NCI-H2107 treated with DMSO at 0.1 percent for 48 hours (cell line): ENCODE measurements around the gene GADD45G.

Source experiments
- DNase-seq: peaks from one replicate; lab custom pipeline; 2025; ENCODE audit not compliant: unreplicated experiment; lab: John Stamatoyannopoulos, UW

The GADD45G gene, protein sequence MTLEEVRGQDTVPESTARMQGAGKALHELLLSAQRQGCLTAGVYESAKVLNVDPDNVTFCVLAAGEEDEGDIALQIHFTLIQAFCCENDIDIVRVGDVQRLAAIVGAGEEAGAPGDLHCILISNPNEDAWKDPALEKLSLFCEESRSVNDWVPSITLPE

DNA sequence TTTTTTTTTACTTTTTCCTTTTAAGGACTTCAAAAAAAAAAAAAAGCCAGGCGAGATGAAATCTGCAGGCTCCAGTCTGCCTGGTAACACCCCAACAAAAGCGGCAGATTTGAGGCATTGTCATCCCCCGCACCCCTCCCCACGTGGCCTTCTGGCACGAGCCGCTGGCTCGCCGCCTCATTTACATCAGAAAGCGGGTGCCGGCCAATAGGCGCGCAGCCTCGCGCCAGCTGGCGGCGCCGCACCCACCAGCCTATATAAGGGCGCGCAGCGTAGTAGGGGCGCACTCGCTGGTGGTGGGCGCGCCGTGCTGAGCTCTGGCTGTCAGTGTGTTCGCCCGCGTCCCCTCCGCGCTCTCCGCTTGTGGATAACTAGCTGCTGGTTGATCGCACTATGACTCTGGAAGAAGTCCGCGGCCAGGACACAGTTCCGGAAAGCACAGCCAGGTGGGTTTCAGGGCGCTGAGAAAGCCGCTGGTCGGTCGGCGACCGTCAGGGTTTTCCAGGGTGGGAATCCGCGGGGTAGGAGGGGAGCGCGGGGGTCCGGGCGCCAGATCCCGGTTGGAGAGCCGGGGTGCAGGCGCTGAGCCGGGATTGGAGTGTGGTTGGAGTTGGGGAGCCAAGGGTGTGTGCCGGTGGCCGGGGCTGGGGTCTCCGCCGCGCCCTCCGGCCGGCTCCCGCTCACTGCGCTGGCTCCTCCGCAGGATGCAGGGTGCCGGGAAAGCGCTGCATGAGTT is at the start of gene GADD45G:
GADD45G (plus strand) TSS at position 284 of the 736 bp plus-strand sequence; CDS start at position 394, 110 bp downstream.
- DNase-seq, result peak; percentile 81

DNA sequence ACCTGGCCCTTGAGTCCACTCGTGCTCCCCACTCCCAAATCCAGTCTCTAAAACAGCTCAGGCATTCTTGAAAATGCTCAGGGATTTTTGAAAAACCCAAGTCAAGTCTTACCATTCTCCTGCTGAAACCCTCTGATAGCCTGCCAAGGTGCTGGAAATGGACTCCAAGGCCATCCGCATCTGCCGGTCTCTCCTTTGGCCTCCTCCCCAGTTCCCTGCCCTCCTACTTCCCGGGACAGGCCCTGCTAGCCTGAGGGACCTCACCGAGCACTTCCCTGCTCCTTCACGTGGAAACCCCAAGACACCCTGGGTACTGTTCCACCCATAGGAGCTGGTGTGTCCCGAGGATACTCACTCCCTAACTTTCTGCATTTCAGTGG is 49.8 kb upstream of the GADD45G start:
- DNase-seq, result no peak

- no peak for DNase-seq
Measured at GRCh38 chr9:89555451-89556375, 49.1 kb upstream of the GADD45G start.

- DNase-seq, result no peak
Measured at GRCh38 chr9:89558196-89558899, 46.5 kb upstream of the GADD45G start.

DNA sequence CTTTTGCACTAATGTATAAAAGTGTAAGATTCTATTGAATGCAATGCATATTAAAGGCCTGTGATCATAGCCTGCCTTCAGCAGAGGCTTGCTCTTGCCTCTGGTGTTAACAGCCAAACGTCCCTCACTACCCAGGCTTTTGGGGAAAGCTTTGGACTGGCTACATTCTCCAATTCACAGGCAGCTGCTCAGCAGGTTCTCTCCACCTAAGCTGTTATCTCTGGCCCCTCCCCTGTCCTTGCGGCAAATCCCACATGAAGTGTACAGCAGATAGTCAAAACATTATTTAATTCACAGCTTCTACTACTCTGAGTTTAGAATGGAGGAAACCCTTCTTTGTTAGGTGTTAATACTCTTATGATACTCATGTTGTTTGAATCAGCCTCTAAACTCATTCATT is 45.9 kb upstream of the GADD45G start:
- no peak for DNase-seq

DNA sequence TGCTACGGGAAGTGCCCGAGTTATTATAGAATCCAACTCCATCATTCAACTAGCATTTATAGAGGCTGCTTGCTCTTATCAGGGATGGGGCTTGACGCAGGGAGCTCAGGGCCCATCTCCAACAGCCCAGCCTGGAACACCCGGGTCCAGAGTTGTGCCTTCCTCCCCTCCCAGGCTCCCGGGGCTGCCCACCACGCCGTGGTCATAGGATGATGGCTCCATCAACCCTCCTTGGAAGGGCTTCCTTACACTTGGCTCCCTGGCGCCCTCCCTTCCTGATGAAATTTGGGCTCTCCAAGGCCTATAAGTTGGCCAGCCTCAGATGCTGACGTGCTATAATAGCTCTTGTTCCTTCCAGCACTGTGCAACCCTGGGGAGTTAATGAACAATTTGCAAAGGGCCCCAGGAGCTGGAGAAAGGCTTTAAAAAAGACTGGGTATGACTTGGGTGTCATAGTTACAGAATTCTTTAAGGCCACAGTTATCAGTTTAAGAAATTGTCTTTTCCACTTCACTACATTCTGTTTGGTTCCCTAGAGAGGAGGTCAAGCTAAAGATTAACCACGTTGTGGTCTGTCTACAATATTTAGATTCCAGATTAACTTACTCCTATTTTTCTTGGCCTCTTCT is 42.5 kb upstream of the GADD45G start:
- DNase-seq, result no peak

- DNase-seq, result no peak
Measured at GRCh38 chr9:89563571-89564345, 41.1 kb upstream of the GADD45G start.

DNA sequence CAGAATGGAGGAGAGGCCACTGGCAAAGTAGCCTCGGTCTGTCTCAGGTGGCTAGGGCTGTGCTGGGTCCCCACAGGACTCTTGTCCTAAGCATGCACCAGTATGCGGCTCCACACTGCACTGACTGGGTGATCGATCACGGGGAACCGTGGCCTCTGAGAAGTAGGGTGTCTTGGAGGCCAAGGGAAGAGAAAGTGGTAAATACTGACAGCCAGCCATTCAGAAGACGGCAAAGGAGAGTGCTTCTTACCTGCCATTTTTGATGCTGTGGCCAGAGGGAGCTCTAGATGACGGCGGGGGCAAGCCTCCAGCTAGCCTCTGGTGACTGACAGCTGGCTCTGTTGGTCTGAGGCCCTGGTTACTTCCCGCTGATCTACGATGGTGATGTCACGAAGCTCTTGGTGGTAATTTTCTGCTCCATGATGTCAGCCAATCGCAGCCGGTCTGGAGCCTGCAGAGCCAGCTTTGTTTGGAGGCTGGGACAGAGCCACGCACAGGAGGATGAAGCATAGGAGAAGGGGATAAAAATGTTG is 40.4 kb upstream of the GADD45G start:
- peak; percentile 90 for DNase-seq

- DNase-seq, result no peak
Measured at GRCh38 chr9:89567649-89568048, 37.2 kb upstream of the GADD45G start.

DNA sequence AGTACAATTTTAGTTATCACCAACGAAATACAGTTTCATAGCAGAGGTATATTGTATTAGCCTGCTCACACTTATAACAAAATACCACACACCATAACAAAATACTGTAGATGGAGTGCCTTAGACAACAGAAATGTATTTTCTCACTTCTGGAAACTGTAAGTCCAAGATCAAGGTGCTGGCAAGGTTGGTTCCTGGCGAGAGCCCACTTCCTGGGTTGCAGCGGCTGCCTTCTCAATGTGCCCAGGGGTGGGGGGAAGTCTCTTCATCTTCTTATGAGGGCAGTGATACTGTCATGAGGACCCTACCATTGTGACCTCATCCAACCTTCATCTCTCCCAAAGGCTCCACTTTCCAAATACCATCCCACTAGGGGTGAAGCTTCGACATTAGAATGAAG is 30.5 kb upstream of the GADD45G start:
- no peak for DNase-seq

DNA sequence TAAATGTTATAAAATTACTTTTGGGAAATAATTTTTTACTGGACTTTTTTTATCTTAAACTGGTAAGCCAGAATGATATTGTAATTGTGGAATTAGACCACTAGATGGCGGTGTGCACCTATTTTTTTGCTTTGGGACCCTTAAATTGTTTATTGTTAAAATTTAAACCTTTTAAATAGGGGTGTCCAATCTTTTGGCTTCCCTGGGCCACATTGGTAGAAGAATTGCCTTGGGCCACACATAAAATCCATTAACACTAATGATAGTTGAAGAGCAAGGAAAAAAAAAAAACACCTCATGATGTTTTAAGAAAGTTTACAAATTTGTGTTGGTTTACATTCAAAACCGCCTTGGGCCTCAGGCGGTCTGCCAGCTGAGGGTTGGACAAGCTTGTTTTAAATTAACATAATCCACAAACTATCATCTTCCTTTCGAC is 28.4 kb upstream of the GADD45G start:
- DNase-seq, result peak; percentile 37

DNA sequence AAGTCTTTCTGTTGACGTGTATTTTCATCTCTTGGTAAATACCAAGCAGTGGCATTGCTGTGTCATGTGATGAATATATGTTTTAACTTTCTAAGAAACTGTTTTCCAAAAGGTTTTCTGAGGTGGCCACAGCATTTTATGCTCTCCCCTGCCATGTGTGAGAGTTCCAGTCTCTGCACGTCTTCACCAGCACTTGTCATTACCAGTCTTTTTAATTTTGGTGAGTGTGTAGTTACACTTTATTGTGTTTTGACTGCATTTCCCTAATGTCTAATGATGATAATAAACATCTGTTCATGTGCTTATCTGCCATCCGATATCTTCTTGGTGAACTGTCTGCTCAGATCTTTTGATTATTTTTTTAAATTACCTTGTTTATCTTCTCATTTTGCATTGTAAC is 27.4 kb upstream of the GADD45G start:
- no peak for DNase-seq

- no peak for DNase-seq
Measured at GRCh38 chr9:89579741-89580385, 24.9 kb upstream of the GADD45G start.

DNA sequence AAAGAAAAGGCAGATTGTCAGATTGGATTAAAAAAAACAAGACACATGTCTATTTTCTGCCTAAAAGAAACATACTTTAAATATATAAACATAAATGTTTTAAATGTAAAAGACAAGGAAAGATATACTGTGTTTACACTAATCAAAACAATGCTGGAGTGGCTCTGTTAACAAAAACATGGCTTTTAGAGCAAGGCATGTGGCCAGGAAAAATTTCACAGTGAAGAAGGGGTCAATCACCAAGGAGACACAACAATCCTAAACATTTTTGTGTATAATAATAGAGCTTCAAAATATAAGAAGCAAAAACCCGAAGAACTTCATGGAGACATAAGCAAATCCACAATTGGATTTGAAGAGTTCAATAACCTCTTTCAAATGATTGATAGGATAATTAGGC is 18.5 kb upstream of the GADD45G start:
- no peak for DNase-seq

DNA sequence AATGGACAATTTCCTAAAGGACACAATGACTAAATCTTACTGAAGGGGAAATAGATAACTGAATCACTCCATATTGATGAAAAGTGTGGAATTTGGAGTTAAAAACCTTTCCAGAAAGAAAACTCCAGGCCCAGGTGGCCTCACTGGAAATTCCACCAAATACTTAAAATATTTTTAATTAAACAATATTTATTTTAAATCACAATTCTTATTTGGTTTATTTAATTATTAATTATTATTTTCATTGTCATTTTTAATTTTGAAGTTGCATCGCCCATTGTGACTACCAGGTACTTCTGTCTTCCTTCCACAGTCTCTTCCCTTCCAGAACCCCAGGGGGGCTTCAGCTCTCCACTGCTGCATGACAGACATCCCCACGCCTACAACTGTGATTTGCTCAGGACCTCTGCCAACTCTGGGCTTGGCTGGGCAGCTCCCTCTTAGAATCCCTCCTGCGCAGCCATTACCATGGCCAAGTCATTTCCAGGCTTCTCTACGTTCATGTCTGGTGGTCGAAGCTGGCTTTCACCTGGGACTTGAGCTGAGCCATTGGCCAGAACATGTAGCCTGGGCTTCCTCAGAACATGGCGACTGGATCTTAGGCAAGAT is 16.4 kb upstream of the GADD45G start:
- DNase-seq, result no peak

DNA sequence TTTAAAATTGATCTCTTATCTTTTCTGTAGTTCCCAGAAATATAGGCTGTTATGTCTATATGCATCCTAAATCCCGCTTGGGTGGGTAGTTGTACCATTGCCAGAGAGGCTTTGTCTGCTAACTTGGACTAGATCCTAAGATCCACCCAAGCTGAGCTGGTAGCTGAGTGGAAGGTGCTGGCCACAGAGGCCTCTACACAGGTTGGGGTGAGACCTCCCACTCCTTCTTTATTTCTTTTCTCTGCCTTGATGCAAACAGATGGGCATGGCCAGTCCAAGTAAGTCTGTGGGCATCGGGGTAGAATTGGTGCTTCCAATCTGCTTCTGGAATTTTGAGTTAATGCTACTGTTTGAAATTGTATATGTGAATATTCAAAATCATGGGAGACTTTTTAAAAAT is 14.4 kb upstream of the GADD45G start:
- no peak for DNase-seq

GRCh38 chr9:89591274-89592212 is 13.3 kb upstream of the GADD45G start:
- DNase-seq, result no peak
